Stimulated activated CD4-positive, alpha-beta T cell treated with anti-CD3 and anti-CD28 coated beads, Interleukin-15, amount 100 ng/mL, for 24 hours (primary cell): ENCODE data around the gene MAU2.
"Not testable (repeated sequence)": the region's sequence is repeated elsewhere in the genome, so short reads cannot be mapped to it uniquely, and the experiment has no call there.

Source experiments
- DNase-seq: peaks from one replicate; pipeline ENCODE4 v3.0.0-alpha.2; 2020

The MAU2 gene

DNA sequence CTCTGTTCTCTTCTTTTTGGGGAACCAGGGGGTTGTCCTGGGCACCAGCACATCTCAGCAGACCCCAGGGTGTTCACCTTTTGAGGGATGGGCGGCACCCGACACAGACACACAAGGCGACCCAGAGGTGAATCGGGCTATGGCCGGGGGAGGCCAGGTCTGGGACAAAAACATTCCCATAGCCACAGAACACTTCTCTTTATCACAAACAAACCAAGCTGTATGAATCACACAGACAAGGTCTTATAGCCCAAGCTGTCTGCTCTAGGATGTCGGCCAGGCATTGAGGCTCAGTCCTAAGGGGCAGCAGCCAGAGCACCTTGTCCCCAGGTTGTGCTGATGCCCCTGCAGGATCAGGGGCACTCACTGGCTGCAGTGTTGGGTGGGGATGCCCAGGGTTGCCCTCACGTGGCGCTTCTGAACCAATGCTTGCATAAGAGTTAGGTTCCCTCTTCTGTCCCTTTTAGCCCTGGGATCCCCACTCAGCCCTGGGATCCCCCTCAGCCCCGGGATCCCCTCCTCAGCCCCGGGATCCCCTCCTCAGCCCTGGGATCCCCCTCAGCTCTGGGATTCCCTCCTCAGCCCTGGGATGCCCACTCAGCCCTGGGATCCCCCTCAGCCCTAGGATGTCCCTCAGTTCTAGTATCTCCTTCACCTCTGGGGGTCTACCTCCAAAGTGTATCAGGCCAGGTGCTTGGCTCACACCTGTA is 26.9 kb downstream of the MAU2 start:
- DNase-seq, result no peak

DNA sequence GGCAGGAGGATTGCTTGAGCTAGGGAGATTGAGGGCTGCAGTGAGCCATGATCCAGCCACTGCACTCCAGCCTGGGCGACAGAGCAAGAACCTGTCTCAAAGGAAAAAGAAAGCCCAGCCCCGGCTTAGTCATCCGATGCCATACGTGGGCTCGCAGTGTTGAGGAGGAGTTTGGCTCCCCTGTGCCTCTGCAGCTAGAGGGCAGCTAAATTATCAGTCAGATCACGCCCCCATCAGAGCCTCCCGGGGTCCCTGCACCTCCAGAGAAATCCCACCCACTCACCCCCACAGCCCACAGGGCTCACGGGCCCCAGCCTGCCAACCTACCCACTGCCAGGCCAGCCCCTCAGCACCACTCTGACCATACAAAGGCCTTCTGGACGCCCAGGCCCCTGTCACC is 27.6 kb downstream of the MAU2 start:
- no peak for DNase-seq

DNA sequence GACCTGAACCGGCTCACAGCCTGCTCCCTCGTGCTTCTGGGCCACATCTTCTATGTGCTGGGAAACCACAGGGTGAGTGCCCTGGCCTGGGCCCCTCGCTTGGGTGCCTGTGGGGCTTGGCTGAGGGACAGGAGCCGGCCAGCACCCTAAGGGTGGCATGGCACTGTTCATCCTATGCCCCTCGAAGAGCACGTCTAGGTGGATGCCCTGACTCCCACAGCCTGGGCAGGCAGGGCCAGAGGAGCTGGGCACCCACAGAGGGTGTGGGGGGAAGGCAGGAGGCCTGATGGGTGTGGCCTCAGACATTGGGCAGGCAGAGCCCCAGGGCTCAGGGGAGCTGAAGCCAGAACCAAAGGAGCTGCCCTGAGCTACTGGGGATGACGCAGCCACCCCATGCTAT is 28.7 kb downstream of the MAU2 start:
- no peak for DNase-seq

DNA sequence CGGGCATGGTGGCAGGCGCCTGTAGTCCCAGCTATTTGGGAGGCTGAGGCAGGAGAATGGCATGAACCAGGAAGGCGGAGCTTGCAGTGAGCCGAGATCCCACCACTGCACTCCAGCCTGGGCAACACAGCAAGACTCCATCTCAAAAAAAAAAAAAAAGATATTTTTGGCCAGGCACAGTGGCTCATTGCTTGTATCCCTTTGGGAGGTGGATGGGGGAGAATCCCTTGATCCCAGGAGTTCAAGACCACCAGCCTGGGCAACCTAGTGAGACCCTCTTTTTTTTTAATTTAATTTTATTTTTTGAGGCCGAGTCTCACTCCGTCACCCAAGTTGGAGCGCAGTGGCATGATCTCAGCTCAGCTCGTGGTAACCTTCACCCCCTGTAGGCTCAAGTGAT is 30.1 kb downstream of the MAU2 start:
- DNase-seq, result not testable (repeated sequence)

DNA sequence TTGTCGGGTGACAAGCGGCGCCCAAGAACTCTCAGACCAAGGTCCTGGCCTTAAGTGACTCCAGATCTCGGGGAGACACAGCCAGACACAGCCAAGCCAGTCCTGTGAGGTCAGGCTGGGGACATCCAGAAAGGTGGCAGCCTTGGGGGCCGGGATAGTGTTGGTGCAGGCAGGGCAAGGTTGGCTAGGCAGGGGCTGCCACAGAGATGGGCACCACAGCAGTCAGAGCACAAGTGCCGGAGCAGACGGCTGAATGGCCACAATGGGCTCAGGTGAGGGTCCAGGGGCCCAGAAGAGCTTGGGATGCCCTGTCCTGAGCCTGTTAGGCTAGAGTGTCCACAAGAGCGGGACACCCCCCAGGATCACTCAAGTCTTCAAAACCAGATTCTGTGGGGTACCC is 32.2 kb downstream of the MAU2 start:
- no peak for DNase-seq

DNA sequence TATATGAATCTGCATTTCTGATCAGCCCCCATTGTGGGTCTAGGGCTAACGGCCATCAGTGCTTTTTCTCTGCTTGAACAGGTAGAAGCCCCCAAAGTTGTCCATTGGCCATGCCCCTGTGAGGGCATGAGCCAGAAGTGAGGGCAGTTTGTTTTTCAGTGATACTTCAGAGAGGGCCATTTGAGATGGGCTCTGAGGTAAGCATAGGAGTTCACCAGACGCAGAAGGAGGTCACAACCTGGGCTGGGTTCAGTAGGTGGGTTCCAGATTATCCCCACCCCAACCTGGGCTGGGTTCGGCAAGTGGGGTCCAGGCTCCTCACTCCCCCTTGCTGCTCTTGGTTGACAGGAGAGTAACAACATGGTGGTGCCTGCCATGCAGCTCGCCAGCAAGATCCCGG is 33.4 kb downstream of the MAU2 start:
- DNase-seq, result no peak

DNA sequence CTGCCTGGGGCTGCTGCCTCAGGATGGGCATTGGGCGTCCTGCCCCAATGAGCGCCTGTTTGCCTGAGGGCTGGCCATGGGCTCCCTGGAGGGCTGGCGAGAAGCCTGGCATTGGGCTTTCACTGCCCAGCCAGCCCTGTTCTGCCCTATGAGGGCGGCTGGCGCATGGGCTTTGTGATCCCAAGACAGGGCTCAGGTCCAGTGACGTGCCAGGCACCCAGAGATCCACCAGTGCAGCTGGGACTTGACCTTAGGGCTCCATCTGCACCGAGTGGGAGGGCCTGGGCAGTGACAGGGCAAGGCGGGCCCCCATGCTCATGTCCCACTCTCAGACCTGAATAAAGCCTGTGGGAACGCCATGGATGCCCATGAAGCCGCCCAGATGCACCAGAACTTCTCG is 34.3 kb downstream of the MAU2 start:
- no peak for DNase-seq

DNA sequence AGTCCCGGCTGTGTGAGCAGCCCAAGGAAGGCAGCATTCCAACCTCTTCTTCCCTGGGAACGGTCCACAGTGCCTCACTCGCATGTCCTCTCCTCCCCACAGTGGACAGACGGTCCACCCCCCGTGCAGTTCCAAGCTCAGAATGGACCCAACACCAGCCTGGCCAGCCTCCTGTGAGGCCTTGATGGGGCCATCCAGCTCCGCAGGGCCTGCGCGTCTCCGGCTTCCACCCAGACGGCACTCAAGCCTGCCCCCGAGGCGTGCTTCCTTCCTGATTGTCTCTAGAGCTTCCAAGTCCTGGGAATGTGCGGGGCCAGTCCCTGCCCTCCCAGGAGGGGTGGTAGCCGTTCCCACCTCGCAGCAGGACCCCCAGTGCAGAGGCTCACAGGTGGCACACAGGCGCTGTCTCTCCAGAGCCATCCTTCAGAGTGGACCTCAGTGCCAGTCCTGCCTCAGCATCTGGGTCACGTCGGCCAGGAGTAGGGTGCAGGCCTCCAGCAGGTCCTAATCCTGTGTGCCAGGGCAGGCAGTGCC is 35.0 kb downstream of the MAU2 start:
- no peak for DNase-seq

DNA sequence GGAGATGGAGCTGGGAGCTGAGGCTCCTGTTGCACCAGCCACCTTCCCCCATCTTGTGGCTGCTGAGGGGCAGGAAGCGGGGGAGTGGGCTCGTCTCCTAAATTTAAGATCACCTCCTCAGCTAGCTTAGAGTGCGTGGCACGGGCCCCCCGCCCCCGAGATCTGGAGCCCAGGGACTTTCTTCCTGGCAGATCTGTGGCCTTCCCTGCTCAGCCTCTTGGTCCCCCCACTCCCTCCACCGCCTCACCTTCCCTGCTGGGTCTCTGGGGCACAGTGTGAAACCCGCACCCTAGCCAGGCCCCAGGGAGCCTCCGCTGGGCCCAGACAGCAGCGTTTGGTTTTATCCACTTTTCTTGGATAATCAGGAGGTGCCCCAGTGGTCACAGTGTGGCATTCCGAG is 35.9 kb downstream of the MAU2 start:
- no peak for DNase-seq

DNA sequence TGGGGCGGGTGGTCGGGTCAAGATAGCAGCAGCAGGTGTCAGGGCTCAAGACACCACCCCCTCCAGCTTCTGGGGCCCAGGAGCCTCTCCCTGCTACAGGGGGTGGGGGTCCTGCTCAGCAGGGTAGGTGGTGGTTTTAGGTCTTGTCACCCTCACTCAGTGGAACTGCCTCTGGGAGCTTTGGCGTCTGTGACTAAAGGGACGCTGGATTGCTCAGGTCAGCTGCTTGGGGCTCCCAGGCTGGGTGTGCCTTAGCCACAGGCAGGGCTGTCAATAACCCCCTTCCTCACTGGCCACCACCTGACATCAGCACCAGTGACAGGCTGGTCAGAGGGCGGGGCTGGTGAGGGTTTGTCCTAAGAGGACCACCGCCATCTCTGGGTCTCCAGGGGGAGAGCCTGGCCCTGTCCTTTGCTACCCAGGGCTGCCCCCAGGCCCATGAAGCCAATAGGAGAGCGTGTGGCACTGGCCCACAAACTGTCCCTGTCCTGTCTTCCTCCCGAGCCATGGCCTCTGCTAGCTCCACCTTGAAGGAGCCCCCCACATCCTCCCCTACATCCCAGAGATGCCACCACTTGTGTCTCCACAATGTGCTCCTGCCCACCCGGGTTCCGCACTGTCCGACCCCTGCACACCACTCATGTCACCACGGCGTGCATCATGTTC is 36.4 kb downstream of the MAU2 start:
- no peak for DNase-seq

DNA sequence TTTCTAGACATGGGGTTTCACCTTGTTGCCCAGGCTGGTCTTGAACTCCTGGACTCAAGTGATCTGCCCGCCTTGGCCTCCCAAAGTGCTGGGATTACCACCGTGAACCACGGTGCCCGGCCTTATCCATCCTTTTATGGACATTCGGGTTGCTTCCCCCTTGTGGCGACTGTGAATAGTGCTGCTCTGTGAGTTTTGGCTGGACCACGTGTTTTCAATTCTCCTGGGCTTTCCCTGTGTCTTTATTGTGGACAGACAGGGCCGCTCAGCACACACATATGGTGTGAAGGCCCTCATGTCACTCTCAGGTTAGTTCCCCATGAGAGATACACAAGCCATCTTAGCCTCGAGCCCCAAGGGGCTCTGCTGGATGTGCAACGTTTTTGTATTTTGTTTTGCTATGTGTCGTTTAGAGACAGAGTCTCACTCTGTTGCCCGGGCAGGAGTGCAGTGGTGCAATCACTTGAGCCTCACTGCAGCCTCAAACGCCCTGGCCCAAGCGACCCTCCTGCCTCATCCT is 40.5 kb downstream of the MAU2 start:
- DNase-seq, result peak; percentile 85

DNA sequence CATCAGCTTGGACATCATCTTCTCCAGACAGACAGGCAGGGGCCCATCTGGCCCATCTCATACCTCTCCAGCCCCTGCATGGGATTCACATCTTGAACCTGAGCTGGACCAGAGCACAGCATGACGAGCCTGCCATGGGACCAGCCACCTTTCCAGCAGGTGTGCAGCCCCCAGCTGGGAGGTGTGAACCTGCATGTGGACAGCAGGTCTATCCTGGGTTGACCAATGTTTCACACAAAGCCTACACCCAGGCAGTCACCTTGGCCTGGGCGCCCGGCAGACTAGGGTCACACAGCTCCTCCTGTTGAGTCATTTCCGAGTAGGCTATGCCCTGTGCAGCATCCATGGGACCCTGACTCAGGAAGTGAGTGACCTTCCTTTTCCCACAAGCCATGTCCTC is 41.4 kb downstream of the MAU2 start:
- DNase-seq, result no peak

DNA sequence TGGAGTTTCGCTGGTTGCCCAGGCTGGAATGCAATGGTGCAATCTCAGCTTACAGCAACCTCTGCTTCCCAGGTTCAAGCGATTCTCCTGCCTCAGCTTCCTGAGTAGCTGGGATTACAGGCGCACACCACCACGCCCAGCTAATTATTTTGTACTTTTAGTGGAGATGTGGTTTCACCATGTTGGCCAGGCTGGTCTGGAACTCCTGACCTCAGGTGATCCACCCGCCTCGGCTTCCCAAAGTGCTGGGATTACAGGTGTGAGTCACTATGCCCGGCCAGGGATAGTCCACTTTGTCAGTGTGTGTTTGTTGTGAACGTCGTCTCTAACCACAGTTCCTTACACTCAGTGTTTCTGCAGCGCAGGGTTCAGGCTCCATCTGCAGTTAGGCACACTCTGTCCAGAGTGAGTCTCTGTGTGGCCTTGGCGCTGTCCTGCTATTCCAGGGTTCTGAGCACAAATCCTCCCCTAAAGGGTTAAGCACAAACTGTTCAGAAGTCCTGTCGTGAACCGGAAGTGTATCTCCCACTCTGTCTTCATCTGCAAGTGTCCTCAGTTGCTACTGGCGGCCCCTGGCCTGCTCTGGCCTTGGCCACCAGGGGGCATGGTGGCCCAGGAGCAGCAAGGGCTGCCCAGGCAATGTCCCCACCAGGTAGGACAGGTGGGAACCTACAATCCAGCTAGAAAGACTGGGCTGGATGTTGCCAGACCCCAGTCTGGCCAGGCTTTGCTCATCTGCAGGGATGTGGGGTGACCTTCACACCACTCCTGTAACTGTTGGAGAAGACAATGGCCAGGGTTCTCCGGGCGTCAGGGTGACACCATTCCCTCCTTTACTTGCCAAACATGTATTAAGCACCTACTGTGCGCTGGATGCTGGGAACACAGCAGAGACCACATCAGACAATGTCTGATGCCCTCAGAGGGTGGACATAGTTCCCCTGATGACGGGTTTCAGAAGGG is 46.1 kb downstream of the MAU2 start:
- peak; percentile 79 for DNase-seq

DNA sequence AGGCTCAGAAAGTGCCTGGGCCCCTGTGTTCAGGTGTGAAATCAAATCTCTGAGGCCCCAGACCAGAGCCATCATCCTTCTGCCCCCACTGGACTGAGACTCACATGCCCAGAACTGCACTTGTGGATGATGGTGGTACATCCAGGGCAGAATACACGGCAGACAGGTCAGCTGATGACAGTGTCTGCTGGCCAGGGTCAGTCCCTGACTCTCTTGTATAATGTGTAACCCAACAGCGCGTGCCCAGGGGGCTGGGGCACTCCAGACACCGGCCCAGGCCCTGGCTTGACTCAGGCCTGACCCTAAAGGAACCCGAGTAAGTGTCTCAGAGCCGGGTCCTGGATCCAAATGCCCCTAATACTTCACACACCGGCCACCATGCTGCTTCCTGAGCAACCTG is 47.5 kb downstream of the MAU2 start:
- DNase-seq, result no peak

DNA sequence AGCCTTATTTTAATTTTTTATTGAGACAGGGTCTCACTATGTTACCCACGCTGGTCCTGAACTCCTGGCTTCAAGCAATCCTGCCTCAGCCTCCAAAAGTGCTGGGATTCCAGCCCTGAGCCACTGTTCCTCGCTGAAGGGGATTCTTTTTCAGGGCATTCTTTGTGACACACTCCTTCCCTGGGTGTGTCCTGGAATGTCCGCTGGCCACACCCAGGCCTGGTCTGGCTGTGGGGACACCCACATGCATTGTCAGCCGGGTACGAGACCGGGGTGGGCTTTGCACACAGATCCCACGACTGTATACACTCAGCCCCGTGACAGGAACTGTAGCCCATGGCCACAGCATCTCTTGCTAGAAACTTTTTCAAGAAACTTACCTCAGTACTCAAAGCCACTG is 50.4 kb downstream of the MAU2 start:
- no peak for DNase-seq

DNA sequence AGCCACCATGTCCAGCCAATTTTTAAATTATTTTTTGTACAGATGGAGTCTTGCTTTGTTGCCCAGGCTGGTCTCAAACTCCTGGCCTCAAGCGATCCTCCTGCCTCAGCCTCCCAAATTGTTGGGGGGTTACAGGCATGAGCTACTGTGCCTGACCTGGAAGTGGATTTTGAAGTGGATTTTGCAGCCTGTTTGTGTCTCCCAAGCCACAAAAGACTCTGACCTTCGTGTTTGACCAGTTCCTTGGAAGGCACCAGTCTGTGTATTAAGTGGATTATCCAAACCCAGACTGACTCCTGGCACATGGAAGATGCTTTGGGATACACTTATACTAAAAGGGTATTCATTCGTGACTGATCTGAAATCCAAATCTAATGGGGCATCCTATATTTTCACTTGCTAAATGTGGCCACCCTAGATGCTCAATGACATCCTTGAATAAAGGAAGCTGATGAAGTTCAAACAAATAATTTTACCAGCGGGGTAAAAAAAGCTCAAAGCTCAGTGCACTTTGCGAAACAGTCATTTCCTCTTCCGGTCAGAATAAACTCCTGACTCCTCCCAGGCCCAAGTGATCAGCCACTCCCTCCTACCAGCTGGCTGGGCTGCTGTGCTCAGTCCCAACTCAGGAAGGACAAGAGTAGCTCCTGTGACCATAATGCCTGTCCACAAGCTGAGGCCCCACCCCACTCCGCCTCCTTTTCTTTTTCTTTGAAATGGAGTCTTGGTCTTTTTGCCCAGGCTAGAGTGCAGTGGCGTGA is 52.2 kb downstream of the MAU2 start:
- DNase-seq, result peak; percentile 46

DNA sequence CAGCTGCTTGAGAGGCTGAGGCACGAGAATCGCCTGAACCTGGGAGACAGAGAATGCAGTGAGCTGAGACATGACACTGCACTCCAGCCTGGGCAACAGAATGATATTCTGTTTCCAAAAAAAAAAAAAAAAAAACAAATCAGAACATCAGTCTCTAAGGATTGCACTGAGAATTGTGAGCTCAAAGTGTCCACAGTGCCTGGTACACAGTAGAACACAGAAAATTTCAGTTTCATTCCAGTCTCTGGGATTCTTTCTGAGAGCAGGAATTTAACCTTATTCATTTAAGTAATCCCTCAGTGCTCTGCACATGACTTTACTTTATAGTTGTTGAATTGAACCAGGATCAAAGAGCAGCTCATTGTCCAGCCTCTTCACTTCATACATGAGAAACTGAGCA is 58.9 kb downstream of the MAU2 start:
- no peak for DNase-seq

DNA sequence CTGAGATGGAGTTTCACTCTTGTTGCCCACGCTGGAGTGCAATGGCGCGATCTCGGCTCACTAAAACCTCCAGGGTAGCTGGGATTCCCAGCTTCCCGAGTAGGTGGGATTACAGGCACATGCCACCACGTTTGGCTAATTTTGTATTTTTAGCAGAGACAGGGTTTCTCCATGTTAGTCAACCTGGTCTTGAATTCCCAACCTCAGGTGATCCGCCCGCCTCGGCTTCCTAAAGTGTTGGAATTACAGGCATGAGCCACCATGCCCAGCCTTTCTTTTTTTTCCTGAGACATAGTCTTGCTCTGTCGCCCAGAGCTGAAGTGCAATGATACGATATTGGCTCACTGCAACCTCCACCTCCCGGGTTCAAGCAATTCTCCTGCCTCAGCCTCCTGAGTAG is 59.7 kb downstream of the MAU2 start:
- not testable (repeated sequence) for DNase-seq

DNA sequence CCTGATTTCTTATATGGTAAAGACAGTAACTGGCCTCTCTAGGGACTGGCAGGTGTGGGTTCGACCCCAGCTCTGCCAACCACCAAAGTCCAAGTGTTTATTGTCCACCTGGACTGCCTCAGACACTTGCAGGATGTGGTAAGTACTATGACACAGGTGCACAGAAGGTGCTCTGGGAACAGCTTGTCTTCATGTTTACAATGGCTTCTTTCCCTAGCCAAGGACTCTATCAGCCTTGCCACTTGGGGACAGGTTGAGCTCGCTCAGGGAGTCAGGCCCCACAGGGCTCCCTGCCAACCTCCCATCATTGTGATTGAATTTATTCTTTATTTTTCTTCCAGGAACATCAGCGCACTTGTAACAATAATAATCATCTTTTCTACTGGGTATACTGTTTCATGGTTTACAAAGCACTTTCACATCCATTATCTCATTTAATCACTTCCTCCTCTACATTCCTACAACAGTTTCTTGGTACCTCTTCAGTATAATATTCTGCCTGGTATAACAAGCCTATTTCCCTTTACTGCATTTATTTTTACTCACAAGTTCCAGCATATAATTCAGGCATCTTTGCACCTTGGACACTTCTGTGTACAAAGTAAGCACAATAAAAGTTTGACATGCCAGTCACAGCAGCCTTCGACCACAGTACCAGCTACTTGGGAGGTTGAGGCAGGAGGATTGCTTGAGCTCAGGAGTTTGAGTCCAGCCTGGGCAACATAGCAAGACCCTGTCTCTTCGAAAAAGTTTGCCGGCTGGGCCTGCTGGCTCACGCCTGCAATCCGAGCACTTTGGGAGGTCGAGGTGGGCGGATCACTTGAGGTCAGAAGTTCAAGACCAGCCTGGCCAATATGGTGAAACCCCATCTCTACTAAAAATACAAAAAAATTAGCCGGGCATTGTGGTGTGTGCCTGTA is 60.6 kb downstream of the MAU2 start:
- DNase-seq, result no peak

DNA sequence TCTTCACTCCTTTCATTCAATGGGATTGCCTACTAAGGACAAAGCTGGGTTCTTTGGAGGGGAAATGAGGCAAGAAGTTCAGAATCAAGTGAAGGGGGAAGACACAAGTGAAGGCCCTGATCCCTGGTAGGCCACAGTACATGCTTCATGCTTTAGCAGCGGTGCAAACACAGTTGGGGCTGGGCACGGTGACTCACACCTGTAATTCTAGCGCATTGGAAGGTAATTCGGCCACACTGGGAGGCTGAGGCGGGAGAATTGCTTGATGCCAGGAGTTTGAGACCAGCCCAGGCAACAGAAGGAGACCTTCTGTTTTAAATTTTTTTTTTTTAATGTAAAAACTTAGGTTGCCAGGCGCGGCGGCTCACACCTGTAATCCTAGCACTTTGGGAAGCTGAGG is 61.5 kb downstream of the MAU2 start:
- no peak for DNase-seq

DNA sequence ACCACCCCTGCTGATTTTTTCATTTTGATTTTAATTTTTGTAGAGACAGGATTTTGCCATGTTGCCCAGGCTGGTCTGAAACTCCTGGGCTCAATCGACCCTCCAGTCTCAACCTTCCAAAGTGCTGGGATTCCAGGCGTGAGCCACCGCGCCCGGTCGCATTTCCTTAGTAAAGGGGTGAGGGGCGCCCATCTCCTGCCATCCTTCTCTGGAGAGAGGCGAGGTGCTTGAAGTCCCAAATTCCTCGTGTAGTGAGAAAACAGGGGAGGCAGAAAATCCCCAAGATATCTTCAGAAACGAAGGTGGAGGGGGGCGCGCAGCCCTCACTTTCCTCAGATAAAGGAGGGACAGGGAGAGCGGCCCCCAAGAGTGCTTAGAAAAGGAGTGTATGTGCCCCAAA is 63.9 kb downstream of the MAU2 start:
- no peak for DNase-seq
